ENCODE results near the gene DENND4C. TPM values are rescaled to one million over a fixed set of nuclear protein-coding genes. Genes with fewer than 3 reads are reported as not detected.

DENND4C gene
- total and polyA plus RNA-seq, 10 donors = 3.7 to 106 (median 48.7) TPM

DNA sequence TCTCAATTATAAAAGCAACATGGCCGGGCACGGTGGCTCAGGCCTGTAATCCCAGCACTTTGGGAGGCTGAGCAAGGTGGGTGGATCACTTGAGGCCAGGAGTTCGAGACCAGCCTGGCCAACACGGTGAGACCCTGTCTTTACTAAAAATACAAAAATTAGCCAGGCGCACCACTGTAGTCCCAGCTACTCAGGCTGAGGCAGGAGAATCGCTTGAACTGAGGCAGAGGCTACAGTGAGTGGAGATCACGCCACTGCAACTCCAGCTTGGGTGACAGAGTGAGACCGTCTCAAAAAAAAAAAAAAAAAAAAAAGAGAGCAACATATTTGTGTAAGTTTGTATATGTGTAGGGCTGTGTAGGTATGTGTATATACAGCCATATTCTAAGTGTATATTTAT lies 142.1 kb downstream of the DENND4C start:
- intact Hi-C loops (cut with DNase I; ENCODE audit: low total_unique reads) = loop anchor here (10.0 kb wide), 1 partner anchor 138 kb away; the partner anchor contains the start of gene DENND4C

GRCh38 chr9:19373527-19373926 lies 143.0 kb downstream of the DENND4C start:
- intact Hi-C loops (cut with DNase I; ENCODE audit: low total_unique reads) = loop anchor here (10.0 kb wide), 1 partner anchor 139 kb away; the partner anchor contains the start of gene DENND4C
- Histone ChIP-seq H3K36me3 (peaks cover 3 to 99% (median 67%) of the 10 kb centered on the region in 6 donors), H3K27me3 (replicated peaks in 1 of 7) (no peaks in the 10 kb centered on the region), H3K4me3 (no peak overlapping the region), H3K27ac (no peak overlapping the region), H3K4me1 (peaks cover 8 to 24% (median 20%) of the 10 kb centered on the region in 6 donors), H3K9me3 (no peaks in the 10 kb centered on the region)
- DNase-seq = no peak
- TF ChIP-seq POLR2AphosphoS5 (IDR thresholded peaks at IDR 0.05) = no peak
- TF ChIP-seq CTCF (IDR thresholded peaks at IDR 0.05 in 8 of 11, conservative IDR thresholded peaks at IDR 0.05 in 3 of 11) = no peak
- TF ChIP-seq POLR2A (IDR thresholded peaks at IDR 0.05) = no peak

More for the DNA sequence above, 142.1 kb downstream of the DENND4C start:
- peak overlapping the region in 1 of 8 donors; percentile 9 for H3K27ac ChIP-seq
- H3K9me3 ChIP-seq = no peaks in the 10 kb centered on the region
- 91 to 97% (median 94%) methylated on average over 8 of the region's 8 CpGs for WGBS, 5 donors
- peaks cover 3 to 99% (median 58%) of the 10 kb centered on the region in 6 donors for H3K36me3 ChIP-seq
- peak in 2 of 3 donors; percentile 13 to 31 for TF ChIP-seq POLR2AphosphoS5 (IDR thresholded peaks at IDR 0.05)
- TF ChIP-seq CTCF (IDR thresholded peaks at IDR 0.05 in 8 of 11, conservative IDR thresholded peaks at IDR 0.05 in 3 of 11) = no peak
- no peak for DNase-seq
- H3K27me3 ChIP-seq (replicated peaks in 1 of 7) = no peaks in the 10 kb centered on the region
- H3K4me1 ChIP-seq = peaks cover 0 to 15% (median 11%) of the 10 kb centered on the region in 6 donors
- no peak overlapping the region for H3K4me3 ChIP-seq

GRCh38 chr9:19375538-19375937 lies 145.0 kb downstream of the DENND4C start:
- intact Hi-C loops (cut with DNase I; ENCODE audit: low total_unique reads) = loop anchor here (10.0 kb wide), 1 partner anchor 141 kb away; the partner anchor contains the start of gene DENND4C
- Histone ChIP-seq H3K36me3 (peaks cover 3 to 88% (median 60%) of the 10 kb centered on the region in 6 donors), H3K27me3 (replicated peaks in 1 of 7) (no peaks in the 10 kb centered on the region), H3K27ac (no peak overlapping the region), H3K9me3 (no peaks in the 10 kb centered on the region), H3K4me1 (peaks cover 10 to 38% (median 31%) of the 10 kb centered on the region in 6 donors), H3K4me3 (no peak overlapping the region)
- no peak for DNase-seq
- TF ChIP-seq POLR2AphosphoS5 (IDR thresholded peaks at IDR 0.05) = no peak
- no peak for TF ChIP-seq CTCF (IDR thresholded peaks at IDR 0.05 in 8 of 11, conservative IDR thresholded peaks at IDR 0.05 in 3 of 11)
- no peak for TF ChIP-seq POLR2A (IDR thresholded peaks at IDR 0.05)

DNA sequence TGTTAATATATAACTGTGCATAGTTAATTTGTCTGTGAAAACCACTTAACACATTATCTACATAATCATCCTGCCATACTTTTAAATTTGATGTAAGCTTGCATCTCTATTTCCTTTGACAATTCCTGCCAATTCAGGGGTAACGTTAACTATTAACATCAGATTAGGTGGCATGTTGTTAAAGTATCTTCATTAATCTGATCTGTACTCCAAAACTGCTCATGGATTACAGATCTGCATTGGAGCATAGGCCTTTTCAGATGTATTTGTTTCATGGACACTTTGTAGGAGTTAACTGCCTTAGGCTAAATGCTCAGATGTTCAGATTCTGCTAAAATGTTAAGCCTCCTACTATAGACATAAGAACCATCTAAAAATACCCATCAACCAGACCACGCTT lies 146.4 kb downstream of the DENND4C start:
- H3K4me1 ChIP-seq = peaks cover 10 to 42% (median 34%) of the 10 kb centered on the region in 6 donors
- TF ChIP-seq POLR2A (IDR thresholded peaks at IDR 0.05) (no peak), CTCF (IDR thresholded peaks at IDR 0.05 in 8 of 11, conservative IDR thresholded peaks at IDR 0.05 in 3 of 11) (no peak), POLR2AphosphoS5 (IDR thresholded peaks at IDR 0.05) (no peak)
- peaks cover 3 to 75% (median 56%) of the 10 kb centered on the region in 6 donors for H3K36me3 ChIP-seq
- intact Hi-C loops (cut with DNase I; ENCODE audit: low total_unique reads) = loop anchor here (10.0 kb wide), 1 partner anchor 142 kb away; the partner anchor contains the start of gene DENND4C
- WGBS, 5 donors = 61 to 76% (median 68%) methylated on average over 2 of the region's 2 CpGs
- DNase-seq = no peak
- no peaks in the 10 kb centered on the region for H3K9me3 ChIP-seq
- no peaks in the 10 kb centered on the region for H3K27me3 ChIP-seq (replicated peaks in 1 of 7)
- no peak overlapping the region for H3K27ac ChIP-seq
- H3K4me3 ChIP-seq = no peak overlapping the region
